A204.1 (cell line): ENCODE data around the gene BCAT1.

ENCODE experiments used
- FAIRE-seq: peaks from 2 replicates; lab custom pipeline; 2012; peaks lifted over from hg19 to GRCh38; lab: Jason Lieb, UNC

Gene BCAT1

DNA sequence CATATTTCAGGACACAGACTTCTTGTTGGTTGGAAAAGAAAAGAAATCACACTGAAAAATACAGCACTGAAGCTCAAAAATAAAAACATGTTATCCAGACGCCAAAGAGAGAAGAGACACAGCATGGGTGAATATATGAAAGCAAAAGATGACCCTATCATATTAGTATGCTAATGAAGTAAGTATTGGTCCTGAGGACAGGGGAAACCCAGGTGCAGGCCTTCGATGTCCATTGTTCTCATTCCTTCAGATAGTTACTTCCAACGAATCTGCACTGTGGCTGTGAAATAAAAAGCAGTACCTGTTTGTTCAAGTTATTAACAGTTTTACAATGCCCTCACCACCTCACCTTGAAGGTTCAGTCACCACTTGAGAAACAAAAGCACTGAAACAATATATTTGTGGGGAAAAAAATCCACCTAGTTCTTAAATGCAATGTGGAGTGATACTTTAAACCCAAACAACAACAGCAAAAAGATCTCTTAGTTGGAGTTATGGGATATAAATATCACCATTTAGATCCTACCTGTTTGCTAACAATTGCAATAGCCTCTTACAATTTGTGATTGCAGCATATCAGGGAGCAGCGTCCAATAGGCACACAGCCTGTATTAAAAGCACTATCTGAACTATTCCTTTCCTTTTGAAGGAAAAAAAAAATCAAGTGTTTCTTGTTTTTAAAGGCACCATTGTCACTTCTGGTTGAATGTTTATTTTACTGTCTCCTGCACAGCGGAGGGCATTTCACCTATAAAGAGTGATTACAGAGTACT, 188.1 kb downstream of the BCAT1 start:
- no peak for FAIRE-seq

GRCh38 chr12:24760162-24760561, 188.7 kb downstream of the BCAT1 start:
- FAIRE-seq = no peak
